SJSA1 (cell line): ENCODE measurements around the gene ELFN2. TPM values are rescaled to one million over a fixed set of nuclear protein-coding genes. Genes with fewer than 3 reads are reported as not detected.

Experiments used
- DNase-seq, 2 experiments: peaks; one replicate each; pipeline ENCODE4 v3.0.0-alpha.2; 2015 to 2020; ENCODE audit warnings: low spot score in 2 of 2, low read depth in 1 of 2
- H3K27ac ChIP-seq: fragments of 250-450 bp; sonication (Bioruptor Pico); 2 replicates; pipeline ENCODE4 v1.5.1; 2020; ENCODE audit warnings: mild to moderate bottlenecking, moderate library complexity
- H3K27me3 ChIP-seq: fragments of 250-450 bp; sonication (Bioruptor Pico); replicated peaks from 2 replicates; pipeline ENCODE4 v1.5.1; 2020; ENCODE audit warnings: mild to moderate bottlenecking, moderate library complexity
- H3K36me3 ChIP-seq: fragments of 250-450 bp; sonication (Bioruptor Pico); 2 replicates; pipeline ENCODE4 v1.5.1; 2020; ENCODE audit warnings: mild to moderate bottlenecking
- H3K4me1 ChIP-seq: fragments of 250-450 bp; sonication (Bioruptor Pico); replicated peaks from 2 replicates; pipeline ENCODE4 v1.6.1; 2021; ENCODE audit warnings: mild to moderate bottlenecking
- H3K4me3 ChIP-seq: fragments of 250-450 bp; sonication (Bioruptor Pico); 2 replicates; pipeline ENCODE4 v1.5.1; 2020; ENCODE audit warnings: mild to moderate bottlenecking
- H3K9me3 ChIP-seq: fragments of 250-450 bp; sonication (Bioruptor Pico); replicated peaks from 2 replicates; pipeline ENCODE4 v1.5.1; 2020; ENCODE audit warnings: mild to moderate bottlenecking
- total RNA-seq: library from RNA; depleted of rRNA; stranded (reverse); fragments of >200 nt; shearing (Covaris generic); gene quantifications from 2 replicates; pipeline ENCODE4 v1.2.3, GENCODE V29; 2014

ELFN2 gene
- total RNA-seq, 1 experiment from 2014 or later = 0.11 TPM

- Histone ChIP-seq H3K4me1 (peaks cover 6% of the 10 kb centered on the region), H3K9me3 (no peaks in the 10 kb centered on the region), H3K27ac (no peak overlapping the region), H3K36me3 (no peaks in the 10 kb centered on the region), H3K4me3 (no peak overlapping the region), H3K27me3 (peaks cover 42% of the 10 kb centered on the region)
- DNase-seq = no peak
Measured at GRCh38 chr22:37416827-37417226, 10.5 kb downstream of the ELFN2 start.

GRCh38 chr22:37416389-37416788 lies 10.9 kb downstream of the ELFN2 start:
- Histone ChIP-seq H3K4me3 (no peak overlapping the region), H3K27me3 (peaks cover 39% of the 10 kb centered on the region), H3K9me3 (no peaks in the 10 kb centered on the region), H3K36me3 (no peaks in the 10 kb centered on the region), H3K4me1 (peaks cover 6% of the 10 kb centered on the region), H3K27ac (no peak overlapping the region)
- DNase-seq = no peak

- no peak for DNase-seq
- H3K4me3 ChIP-seq = no peak overlapping the region
- peaks cover 3% of the 10 kb centered on the region for H3K4me1 ChIP-seq
- H3K9me3 ChIP-seq = no peaks in the 10 kb centered on the region
- peaks cover 28% of the 10 kb centered on the region for H3K27me3 ChIP-seq
- H3K27ac ChIP-seq = no peak overlapping the region
- H3K36me3 ChIP-seq = no peaks in the 10 kb centered on the region
Measured at GRCh38 chr22:37415210-37415609, 12.1 kb downstream of the ELFN2 start.

GRCh38 chr22:37414288-37414687 lies 13.0 kb downstream of the ELFN2 start:
- Histone ChIP-seq H3K27me3 (peaks cover 18% of the 10 kb centered on the region), H3K27ac (no peak overlapping the region), H3K4me3 (no peak overlapping the region), H3K9me3 (no peaks in the 10 kb centered on the region), H3K36me3 (no peaks in the 10 kb centered on the region), H3K4me1 (no peaks in the 10 kb centered on the region)
- no peak for DNase-seq

GRCh38 chr22:37413546-37413945 lies 13.7 kb downstream of the ELFN2 start:
- DNase-seq = no peak
- Histone ChIP-seq H3K36me3 (no peaks in the 10 kb centered on the region), H3K9me3 (no peaks in the 10 kb centered on the region), H3K27ac (no peak overlapping the region), H3K4me3 (no peak overlapping the region), H3K4me1 (no peaks in the 10 kb centered on the region), H3K27me3 (peaks cover 11% of the 10 kb centered on the region)

- no peak for DNase-seq
- Histone ChIP-seq H3K4me3 (no peak overlapping the region), H3K36me3 (no peaks in the 10 kb centered on the region), H3K9me3 (no peaks in the 10 kb centered on the region), H3K4me1 (no peaks in the 10 kb centered on the region), H3K27me3 (peaks cover 10% of the 10 kb centered on the region), H3K27ac (no peak overlapping the region)
Measured at GRCh38 chr22:37412495-37413250, 14.6 kb downstream of the ELFN2 start.

GRCh38 chr22:37411655-37412054 lies 15.6 kb downstream of the ELFN2 start:
- Histone ChIP-seq H3K27ac (no peak overlapping the region), H3K4me3 (no peak overlapping the region), H3K4me1 (no peaks in the 10 kb centered on the region), H3K9me3 (no peaks in the 10 kb centered on the region), H3K36me3 (no peaks in the 10 kb centered on the region), H3K27me3 (peaks cover 11% of the 10 kb centered on the region)
- DNase-seq = no peak

- no peak overlapping the region for H3K27ac ChIP-seq
- peaks cover 8% of the 10 kb centered on the region; the same call in 1 of the 2 replicates for H3K27me3 ChIP-seq
- H3K4me1 ChIP-seq = no peaks in the 10 kb centered on the region
- no peaks in the 10 kb centered on the region for H3K9me3 ChIP-seq
- DNase-seq = no peak
- H3K36me3 ChIP-seq = no peaks in the 10 kb centered on the region
- H3K4me3 ChIP-seq = no peak overlapping the region
Measured at GRCh38 chr22:37410174-37411055, 16.9 kb downstream of the ELFN2 start.

GRCh38 chr22:37409459-37410050 lies 17.7 kb downstream of the ELFN2 start:
- no peak for DNase-seq
- no peaks in the 10 kb centered on the region for H3K36me3 ChIP-seq
- H3K27ac ChIP-seq = no peak overlapping the region
- H3K27me3 ChIP-seq = peaks cover 8% of the 10 kb centered on the region; the same call in 1 of the 2 replicates
- H3K4me1 ChIP-seq = no peaks in the 10 kb centered on the region
- H3K4me3 ChIP-seq = no peak overlapping the region
- no peaks in the 10 kb centered on the region for H3K9me3 ChIP-seq

- DNase-seq = no peak
Measured at GRCh38 chr22:37409031-37409430, 18.2 kb downstream of the ELFN2 start.

GRCh38 chr22:37407856-37408255 lies 19.4 kb downstream of the ELFN2 start:
- Histone ChIP-seq H3K36me3 (no peaks in the 10 kb centered on the region), H3K27me3 (peaks cover 8% of the 10 kb centered on the region; the same call in 1 of the 2 replicates), H3K4me3 (no peak overlapping the region), H3K27ac (no peak overlapping the region), H3K4me1 (no peaks in the 10 kb centered on the region), H3K9me3 (no peaks in the 10 kb centered on the region)
- DNase-seq = no peak

More at GRCh38 chr22:37409031-37409430, 18.2 kb downstream of the ELFN2 start:
- Histone ChIP-seq H3K27ac (no peak overlapping the region), H3K4me3 (no peak overlapping the region), H3K4me1 (no peaks in the 10 kb centered on the region), H3K36me3 (no peaks in the 10 kb centered on the region), H3K27me3 (peaks cover 8% of the 10 kb centered on the region; the same call in 1 of the 2 replicates), H3K9me3 (no peaks in the 10 kb centered on the region)

- H3K27me3 ChIP-seq = peaks cover 8% of the 10 kb centered on the region; the same call in 1 of the 2 replicates
- no peak overlapping the region for H3K27ac ChIP-seq
- H3K36me3 ChIP-seq = no peaks in the 10 kb centered on the region
- H3K9me3 ChIP-seq = no peaks in the 10 kb centered on the region
- H3K4me3 ChIP-seq = no peak overlapping the region
- DNase-seq = no peak
- H3K4me1 ChIP-seq = no peaks in the 10 kb centered on the region
Measured at GRCh38 chr22:37406441-37407235, 20.6 kb downstream of the ELFN2 start.

GRCh38 chr22:37404091-37404490 lies 23.2 kb downstream of the ELFN2 start:
- no peaks in the 10 kb centered on the region for H3K4me1 ChIP-seq
- H3K9me3 ChIP-seq = no peaks in the 10 kb centered on the region
- no peak overlapping the region for H3K27ac ChIP-seq
- H3K36me3 ChIP-seq = no peaks in the 10 kb centered on the region
- no peak overlapping the region for H3K4me3 ChIP-seq
- peaks cover 8% of the 10 kb centered on the region; the same call in 1 of the 2 replicates for H3K27me3 ChIP-seq
- no peak for DNase-seq
